ENCODE results near the gene MRPS27.
"Not testable (repeated sequence)": the region's sequence is repeated elsewhere in the genome, so short reads cannot be mapped to it uniquely, and the experiment has no call there.

MRPS27 gene

GRCh38 chr5:72197393-72197792, 122.6 kb downstream of the MRPS27 start:
- DNase-seq, result no peak

GRCh38 chr5:72195581-72195980, 124.5 kb downstream of the MRPS27 start:
- DNase-seq, result no peak

GRCh38 chr5:72194846-72195245, 125.2 kb downstream of the MRPS27 start:
- DNase-seq, result no peak

- no peak for DNase-seq
Observed at GRCh38 chr5:72191404-72191803, 128.6 kb downstream of the MRPS27 start.

- DNase-seq, result no peak
Observed at GRCh38 chr5:72189146-72189545, 130.9 kb downstream of the MRPS27 start.

- DNase-seq, result no peak
Observed at GRCh38 chr5:72188166-72188565, 131.9 kb downstream of the MRPS27 start.

GRCh38 chr5:72187388-72188075, 132.5 kb downstream of the MRPS27 start:
- DNase-seq, result no peak

GRCh38 chr5:72185496-72186329, 134.3 kb downstream of the MRPS27 start:
- DNase-seq, result no peak

- DNase-seq, result no peak
Observed at GRCh38 chr5:72184408-72184807, 135.6 kb downstream of the MRPS27 start.

GRCh38 chr5:72183101-72183520, 136.9 kb downstream of the MRPS27 start:
- DNase-seq, result no peak

- no peak for DNase-seq
Observed at GRCh38 chr5:72182686-72183085, 137.4 kb downstream of the MRPS27 start.

GRCh38 chr5:72180925-72181324, 139.1 kb downstream of the MRPS27 start:
- no peak for DNase-seq

GRCh38 chr5:72179816-72180440, 140.1 kb downstream of the MRPS27 start:
- no peak for DNase-seq

- DNase-seq, result no peak
Observed at GRCh38 chr5:72179028-72179815, 140.8 kb downstream of the MRPS27 start.

GRCh38 chr5:72177538-72177937, 142.5 kb downstream of the MRPS27 start:
- DNase-seq, result no peak

- DNase-seq, result no peak
Observed at GRCh38 chr5:72172786-72173185, 147.3 kb downstream of the MRPS27 start.

- no peak for DNase-seq
Observed at GRCh38 chr5:72171667-72172066, 148.4 kb downstream of the MRPS27 start.

- not testable (repeated sequence) for DNase-seq
Observed at GRCh38 chr5:72171181-72171580, 148.9 kb downstream of the MRPS27 start.

- DNase-seq, result no peak
Observed at GRCh38 chr5:72170101-72170500, 149.9 kb downstream of the MRPS27 start.
